Measurements from ENCODE around the gene CTNND1.

DNA sequence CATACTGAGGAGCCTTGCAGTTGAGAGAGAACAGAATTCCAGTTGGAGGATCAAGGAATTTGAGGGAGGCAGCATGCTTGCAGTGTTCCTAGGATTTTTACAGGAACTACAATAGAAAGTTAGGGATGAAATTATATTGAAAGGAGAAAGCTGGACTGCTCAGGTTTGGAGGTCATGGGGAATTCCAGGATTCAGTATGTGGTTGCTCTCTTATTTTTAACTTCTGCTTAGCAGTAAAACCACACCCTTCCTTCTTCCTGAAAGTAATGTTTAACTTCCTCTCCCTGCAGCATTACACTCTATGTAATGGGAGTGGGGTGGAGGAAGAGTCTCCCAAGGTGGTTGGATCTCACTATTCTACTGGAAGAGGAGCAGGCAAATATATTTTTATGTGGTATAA is 31.3 kb downstream of the CTNND1 start:
- TF ChIP-seq EZH2 (IDR thresholded peaks at IDR 0.05) (no peak), POLR2AphosphoS5 (IDR thresholded peaks at IDR 0.05; ENCODE audit: borderline replicate concordance, low read depth, low read length) (no peak), FOXP2 (optimal IDR thresholded peaks at IDR 0.05; ENCODE audit: control extremely low read depth, extremely low read length, insufficient read depth) (no peak)
